AG08395 (cell line): Measurements from ENCODE around the gene PDGFRA.
"Not testable (repeated sequence)": the region's sequence is repeated elsewhere in the genome, so short reads cannot be mapped to it uniquely, and the experiment has no call there.

Experiments used
- DNase-seq: peaks from one replicate; pipeline ENCODE4 v3.0.0; 2012; ENCODE audit warnings: mixed read lengths, low spot score

The PDGFRA gene

DNA sequence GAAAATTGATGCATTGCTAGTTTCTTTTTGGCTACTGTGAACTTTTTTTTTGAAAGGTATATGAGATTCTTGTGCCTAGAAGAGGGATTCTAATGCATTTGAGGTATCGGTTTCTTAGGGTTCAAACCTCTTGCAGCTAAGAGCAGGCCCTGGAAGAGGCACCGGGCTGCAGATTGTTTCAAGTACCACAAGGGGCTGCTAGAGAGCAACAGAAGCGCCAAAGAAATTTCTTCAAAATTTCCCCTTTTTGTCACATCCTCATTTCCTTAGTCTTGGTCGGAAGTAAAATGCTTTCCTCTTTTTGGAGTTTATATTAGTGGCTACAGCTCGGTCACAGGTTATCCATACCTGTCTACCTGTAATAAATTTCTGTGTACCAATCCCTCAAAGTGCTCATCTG, 89.8 kb downstream of the PDGFRA start:
- DNase-seq: peak; percentile 70

DNA sequence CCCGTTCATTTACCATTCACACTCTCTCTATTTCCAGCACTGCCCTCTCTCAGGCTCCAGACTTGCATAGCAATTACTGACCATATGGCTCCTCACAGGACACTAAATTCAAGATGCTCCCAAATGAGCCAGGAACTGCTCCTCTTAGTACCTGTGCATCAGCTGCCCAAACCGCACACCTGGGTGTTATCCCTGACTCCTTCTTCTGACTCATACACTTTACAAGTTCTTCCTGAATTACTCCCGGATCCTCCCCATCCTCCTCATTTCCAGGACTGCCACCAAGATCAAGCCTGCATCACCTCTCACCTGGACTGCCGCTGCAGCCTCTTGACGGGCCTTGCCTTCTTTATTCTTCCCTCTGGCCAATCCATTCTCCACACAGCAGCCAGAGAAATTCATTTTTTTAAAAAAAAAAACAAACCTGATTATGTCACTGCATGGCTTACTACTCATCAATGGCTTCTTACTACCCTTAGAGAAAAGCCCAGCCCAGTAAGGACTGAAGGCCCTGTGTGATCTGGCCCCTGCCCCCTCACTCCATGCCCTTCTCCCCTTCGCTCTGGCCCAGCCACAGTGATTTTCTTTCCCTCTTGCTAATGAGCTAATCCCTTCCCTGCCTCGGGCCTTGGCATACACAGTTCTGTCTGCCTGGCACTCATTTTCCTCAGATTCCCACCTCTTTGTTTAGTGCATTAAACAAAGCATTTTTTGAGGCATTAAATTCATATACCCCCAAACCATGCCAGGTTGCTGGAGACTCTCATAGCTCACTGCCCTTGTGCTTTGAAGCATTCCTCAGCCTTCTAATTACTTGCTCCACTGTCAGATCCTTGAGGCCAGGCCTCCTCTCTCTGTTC, 92.0 kb downstream of the PDGFRA start:
- DNase-seq: no peak

DNA sequence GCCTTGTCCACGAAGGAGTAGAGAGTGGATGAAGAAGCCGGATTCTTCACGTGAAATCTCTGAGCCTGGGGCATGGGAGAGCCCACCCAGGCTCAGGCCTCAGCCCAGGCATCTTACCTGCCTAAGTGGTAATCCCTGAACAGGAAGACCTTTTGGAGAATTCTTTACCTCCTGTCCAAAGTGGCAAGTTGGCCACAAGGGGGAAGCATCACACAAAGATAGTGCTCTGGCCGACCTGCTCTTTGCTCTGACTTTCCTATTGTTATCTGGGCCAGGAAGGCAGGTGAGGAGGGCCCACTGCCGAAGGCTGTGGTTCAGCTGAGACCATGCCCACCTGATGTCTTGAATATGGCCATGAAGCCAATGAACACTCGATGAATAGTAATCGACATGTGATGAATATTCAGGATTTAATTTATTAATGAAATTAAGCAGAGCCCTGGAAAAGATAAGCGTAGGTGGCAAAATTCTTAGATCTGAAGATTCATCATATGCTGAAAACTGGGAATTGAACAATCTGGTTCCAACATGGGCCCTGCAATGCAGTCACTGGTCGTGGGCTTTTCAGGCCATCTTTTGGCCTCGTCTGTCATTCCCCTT, 93.8 kb downstream of the PDGFRA start:
- peak; percentile 81 for DNase-seq

DNA sequence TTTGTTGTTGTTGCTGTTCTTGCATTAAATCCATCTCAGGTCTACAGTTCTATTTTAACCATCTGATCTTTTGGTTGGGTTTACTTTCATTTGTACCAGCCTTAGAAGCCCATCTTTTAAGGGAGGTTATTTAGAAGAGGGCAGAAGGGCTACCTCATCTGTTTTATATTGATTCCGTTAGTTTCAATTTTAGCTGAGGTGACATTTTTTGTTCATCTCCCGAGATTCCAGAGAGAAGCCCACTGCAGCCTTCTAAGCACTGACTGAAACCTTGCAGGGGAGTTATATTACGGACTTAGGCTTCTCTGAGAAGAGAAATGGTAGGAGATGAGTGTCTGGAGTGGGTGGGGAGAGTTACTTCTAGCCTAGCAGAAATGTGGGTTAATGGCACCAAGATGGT, 101.8 kb downstream of the PDGFRA start:
- no peak for DNase-seq

DNA sequence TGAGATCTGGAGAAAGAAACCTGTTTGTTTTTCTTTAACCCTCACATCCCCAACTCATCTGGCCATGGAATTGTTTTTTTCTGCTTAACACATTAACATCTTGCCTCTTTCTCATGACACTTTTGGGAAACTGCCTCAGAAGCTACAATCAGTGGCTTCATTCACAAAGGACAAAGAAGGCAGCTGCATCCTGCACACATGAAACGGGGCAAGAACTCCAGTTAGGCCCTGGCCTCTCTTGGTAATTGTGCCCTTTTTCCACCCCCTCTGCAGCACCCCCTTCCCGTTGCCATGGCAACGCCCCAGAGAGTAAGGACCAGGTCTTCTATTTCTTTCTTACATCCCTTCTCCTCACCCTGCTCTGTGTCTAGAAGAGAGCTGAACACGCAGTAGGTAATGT, 103.4 kb downstream of the PDGFRA start:
- DNase-seq: no peak

DNA sequence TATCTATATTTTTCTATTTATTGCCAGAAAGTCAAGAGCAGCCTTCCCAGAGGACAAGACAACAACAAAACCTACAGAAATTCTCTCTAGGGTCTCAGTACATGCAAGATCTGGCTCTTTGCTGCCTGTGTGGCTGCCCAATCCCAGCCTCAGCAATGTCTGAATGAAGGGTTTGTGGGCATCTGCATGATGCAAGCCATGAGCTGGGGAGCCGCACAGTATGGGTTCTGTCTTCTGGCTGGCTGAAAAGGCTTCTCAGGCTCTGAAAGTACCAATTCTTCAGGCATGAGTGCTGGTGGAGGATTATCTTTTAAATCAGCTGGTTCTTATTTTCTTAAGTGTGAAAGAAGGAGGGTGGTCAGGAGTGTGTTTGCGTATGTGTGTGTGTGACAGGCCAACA, 104.6 kb downstream of the PDGFRA start:
- no peak for DNase-seq

DNA sequence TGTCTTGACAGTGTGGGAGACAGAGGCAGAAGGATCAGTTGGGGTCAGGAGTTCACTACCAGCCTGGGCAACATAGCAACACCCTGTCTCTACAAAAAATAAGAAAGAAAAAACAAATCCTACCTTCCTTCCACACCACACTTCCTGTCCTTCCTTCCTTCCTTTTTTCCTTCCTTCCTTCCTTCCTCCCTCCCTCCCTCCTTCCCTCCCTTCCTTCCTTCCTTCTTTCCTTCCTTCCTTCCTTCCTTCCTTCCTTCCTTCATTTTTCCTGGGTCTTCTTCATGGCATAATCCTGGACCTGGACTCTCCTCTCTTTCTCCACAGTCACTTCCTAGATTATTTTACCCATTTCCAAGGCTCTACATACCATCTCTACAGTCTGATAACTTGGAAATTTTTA, 105.7 kb downstream of the PDGFRA start:
- not testable (repeated sequence) for DNase-seq

DNA sequence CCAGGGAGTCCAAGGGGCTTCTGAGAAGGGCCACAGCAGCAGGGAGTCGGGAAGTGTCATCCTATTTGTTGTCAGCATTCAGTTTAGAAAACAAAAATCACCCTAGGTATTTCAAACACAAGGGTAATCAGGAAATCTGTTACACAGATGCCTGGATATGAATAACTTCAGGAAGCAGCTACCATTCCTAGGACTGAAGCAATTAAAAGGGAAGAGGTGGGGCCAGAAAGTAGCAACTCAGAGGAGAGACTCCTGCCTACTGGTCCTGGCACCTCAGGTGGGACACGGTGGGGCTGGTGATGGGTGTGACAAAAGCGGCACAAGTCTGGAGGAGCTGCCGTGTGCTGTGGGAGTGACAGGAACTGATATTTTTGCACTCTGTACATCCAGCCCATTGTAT, 107.9 kb downstream of the PDGFRA start:
- DNase-seq: no peak

DNA sequence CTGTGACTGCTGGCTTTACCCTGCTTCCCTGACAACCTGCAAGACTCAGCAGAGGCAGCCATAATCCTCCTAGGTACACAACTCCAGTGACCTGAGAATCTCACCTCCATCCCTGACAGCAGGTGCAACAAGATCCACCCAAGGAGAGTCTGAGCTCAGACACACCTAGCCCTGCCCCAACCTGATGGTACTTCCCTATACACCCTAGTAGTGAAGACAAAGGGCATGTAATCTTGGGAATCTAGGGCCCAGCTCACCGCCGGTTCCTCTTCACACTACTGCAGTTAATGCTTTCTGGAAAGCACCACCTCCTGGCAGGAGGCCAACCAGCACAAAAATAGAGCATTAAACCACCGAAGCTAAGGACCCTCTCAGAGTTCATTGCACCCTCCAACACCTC, 113.0 kb downstream of the PDGFRA start:
- not testable (repeated sequence) for DNase-seq
